RWPE1 (cell line): ENCODE results near the gene AMIGO1.

ENCODE experiments used
- CTCF ChIA-PET: fragments of 350-600 bp; sonication (Branson Sonifier 250); formaldehyde crosslinking; extraction: SDS; loops from one replicate; lab custom pipeline; 2021; lab: Yijun Ruan, JAX
- POLR2A ChIA-PET: fragments of 400-600 bp; formaldehyde crosslinking; extraction: SDS; loops from one replicate; lab custom pipeline; 2020; ENCODE audit warnings: antibody characterized with exemption; ENCODE audit not compliant: low non-redundant PET; lab: Yijun Ruan, JAX
- DNase-seq: peaks from one replicate; pipeline ENCODE4 v3.0.0; 2012; ENCODE audit warnings: low spot score
- H3K27ac ChIP-seq: fragments of 450-650 bp; 2 replicates; pipeline ENCODE4 v1.5.1; 2017
- TF ChIP-seq, protein P1 (sequence below): fragments of 450-650 bp; conservative IDR thresholded peaks from 2 replicates; pipeline ENCODE4 v1.5.1; 2017; ENCODE audit warnings: low read depth, mild to moderate bottlenecking

Gene AMIGO1

DNA sequence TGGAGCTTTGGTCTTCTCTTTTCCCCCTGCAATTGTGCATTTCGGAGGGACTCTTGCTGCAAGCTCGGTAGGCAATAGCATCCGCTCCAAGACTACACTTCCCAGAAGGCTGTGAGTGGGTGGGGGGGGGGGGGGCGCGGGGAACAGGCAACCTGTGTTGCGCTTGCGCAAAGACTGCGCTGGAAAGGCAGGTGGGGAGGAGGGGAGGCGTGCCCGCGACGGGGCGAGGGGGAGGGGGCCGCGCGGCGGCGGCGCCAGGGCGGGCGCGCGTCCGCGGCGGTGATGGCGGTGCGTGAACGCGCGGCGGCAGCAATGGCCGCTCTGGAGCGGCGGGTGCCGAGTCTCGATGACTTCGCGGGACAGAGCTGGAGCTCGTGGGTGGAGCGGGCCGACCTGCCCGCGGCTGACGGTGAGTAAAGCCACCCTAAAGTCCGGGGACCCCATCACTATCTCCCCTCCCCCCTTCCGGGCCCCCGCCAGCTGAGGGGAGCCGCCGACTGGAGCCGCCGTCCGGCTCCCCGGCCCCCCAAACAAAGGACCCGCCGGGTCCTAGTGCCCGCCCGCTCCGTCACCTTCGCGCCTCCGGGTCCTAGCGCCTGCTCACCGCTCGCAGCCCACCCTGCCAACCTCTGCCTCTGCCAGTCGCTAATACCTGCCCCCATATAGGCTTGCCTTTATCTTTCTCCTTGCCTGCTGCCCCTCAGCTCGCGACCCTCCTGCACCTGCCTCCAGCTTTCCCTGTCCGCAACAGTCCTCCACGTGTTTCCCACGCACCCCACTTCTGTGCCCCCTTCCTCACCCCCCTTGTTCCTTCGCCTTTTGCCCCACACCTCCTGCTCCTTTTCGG, 25.6 kb downstream of the AMIGO1 start, which contains the start of gene ATXN7L2:
ATXN7L2 (plus strand) TSS at position 234 of the 847 bp plus-strand sequence; CDS start at position 283, 49 bp downstream.
- POLR2A ChIA-PET = interaction anchor here (1.0 kb wide), 1 partner anchor 65 kb away, joined by 3 read pairs; the partner anchor contains the start of gene GNAI3

DNA sequence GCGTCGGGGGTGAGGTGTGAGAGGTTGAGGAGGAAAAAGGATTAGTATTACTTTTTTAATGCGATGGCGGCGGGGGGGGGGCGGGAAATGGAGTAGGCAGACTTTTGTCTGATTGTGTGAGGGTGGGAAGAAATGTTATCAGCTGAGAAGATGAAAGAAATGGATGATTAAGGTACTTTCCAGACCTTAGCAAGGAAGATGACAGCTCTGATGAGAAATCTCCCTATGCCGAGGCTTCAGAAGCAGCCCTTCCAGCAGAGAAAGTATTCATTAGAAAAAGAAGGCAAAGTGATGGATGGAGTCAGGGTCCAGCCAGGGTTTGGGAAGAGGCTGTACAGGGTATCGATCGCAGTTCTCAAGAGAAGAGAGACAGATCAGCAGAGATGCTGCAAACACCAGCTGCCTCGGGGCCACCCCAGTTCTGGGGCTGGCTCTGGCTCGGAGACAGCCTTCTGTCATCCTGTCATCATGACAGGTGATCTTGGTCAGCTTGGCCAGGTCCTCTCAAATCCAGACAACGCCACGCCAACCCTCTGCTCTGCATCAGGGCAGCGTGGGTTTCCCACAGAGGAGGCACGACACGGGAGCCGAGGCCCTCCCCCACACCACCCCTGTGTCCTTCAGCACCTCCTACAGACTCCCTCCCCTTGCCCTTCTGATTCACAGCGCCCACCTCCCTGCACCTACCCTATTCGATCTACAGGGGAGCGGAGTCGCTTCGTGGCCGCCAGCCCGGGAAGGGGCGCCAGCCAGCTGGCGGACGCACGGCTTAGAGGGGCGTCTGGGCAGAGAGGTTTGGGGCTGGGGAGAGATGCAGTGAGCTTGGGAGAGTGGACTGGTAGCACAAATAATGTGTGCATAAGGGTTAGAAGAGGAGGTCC, 26.5 kb downstream of the AMIGO1 start:
- CTCF ChIA-PET = interaction anchor here (1.6 kb wide), 1 partner anchor 11 kb away, joined by 4 read pairs; the partner anchor contains the start of gene CYB561D1

More for the DNA sequence above, 25.6 kb downstream of the AMIGO1 start, which contains the start of gene ATXN7L2:
- H3K27ac ChIP-seq = peak within 1 kb of the TSS; percentile 82
- TF ChIP-seq, protein P1, sequence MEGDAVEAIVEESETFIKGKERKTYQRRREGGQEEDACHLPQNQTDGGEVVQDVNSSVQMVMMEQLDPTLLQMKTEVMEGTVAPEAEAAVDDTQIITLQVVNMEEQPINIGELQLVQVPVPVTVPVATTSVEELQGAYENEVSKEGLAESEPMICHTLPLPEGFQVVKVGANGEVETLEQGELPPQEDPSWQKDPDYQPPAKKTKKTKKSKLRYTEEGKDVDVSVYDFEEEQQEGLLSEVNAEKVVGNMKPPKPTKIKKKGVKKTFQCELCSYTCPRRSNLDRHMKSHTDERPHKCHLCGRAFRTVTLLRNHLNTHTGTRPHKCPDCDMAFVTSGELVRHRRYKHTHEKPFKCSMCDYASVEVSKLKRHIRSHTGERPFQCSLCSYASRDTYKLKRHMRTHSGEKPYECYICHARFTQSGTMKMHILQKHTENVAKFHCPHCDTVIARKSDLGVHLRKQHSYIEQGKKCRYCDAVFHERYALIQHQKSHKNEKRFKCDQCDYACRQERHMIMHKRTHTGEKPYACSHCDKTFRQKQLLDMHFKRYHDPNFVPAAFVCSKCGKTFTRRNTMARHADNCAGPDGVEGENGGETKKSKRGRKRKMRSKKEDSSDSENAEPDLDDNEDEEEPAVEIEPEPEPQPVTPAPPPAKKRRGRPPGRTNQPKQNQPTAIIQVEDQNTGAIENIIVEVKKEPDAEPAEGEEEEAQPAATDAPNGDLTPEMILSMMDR = no peak
- CTCF ChIA-PET = interaction anchor here (0.7 to 1.6 kb wide), 4 partner anchors 9 to 430 kb away, joined by 3 to 4 read pairs (median 4); partner anchors contain the start of gene CYB561D1
- DNase-seq = peak; percentile 99

DNA sequence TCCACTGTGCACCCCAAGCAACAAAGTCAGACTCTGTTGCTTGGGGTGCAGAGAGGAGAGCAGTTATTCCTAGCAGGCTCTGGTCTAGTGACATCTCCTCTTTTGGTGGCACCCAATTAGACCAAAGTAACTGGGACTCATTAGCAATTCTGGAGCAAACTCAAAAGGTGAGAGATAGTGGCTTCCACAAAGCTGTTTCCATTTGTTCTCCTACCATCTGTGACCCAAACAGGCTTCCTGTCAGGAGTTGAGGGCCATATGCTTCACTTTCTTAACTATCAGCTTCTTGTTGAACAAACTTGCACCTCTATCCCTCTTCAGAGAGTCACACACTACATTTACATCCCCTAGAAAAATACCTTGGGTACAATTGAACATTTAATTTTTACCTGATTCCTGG, 27.3 kb downstream of the AMIGO1 start:
- DNase-seq = no peak
- CTCF ChIA-PET = interaction anchor here (1.6 kb wide), 1 partner anchor 11 kb away, joined by 4 read pairs; the partner anchor contains the start of gene CYB561D1
- no peak overlapping the region for H3K27ac ChIP-seq
- TF ChIP-seq, protein P1 = no peak
- POLR2A ChIA-PET = no interaction called here

More for the DNA sequence above, 26.5 kb downstream of the AMIGO1 start:
- POLR2A ChIA-PET = interaction anchor here (1.0 kb wide), 1 partner anchor 66 kb away, joined by 3 read pairs; the partner anchor contains the start of gene GNAI3
- TF ChIP-seq, protein P1 = no peak
- DNase-seq = no peak
- H3K27ac ChIP-seq = peak overlapping the region; percentile 82; the same call in 1 of the 2 replicates

DNA sequence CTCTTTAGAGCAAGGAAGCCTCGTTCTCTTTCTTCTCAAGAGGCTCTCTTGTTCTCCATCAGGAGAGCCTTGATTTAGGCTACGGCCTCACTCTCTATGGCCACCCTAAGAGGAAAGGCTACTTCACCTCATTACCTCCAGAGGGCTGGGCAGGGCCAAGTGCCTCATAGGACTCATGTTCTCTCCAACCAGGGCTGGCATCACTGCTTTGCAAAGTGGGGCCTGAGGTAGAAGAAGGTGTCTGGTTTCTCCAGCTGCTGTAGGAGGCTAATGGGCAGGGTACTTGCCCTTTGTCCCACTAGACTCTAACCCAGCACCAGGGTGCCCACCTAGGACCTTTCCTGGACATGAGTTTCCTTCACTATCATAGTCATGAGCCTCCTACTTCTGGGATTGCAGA, 27.9 kb downstream of the AMIGO1 start:
- POLR2A ChIA-PET = no interaction called here
- H3K27ac ChIP-seq = no peak overlapping the region
- TF ChIP-seq, protein P1 = no peak
- CTCF ChIA-PET = interaction anchor here (1.1 kb wide), 1 partner anchor 12 kb away, joined by 4 read pairs; the partner anchor contains the start of gene CYB561D1
- DNase-seq = no peak

DNA sequence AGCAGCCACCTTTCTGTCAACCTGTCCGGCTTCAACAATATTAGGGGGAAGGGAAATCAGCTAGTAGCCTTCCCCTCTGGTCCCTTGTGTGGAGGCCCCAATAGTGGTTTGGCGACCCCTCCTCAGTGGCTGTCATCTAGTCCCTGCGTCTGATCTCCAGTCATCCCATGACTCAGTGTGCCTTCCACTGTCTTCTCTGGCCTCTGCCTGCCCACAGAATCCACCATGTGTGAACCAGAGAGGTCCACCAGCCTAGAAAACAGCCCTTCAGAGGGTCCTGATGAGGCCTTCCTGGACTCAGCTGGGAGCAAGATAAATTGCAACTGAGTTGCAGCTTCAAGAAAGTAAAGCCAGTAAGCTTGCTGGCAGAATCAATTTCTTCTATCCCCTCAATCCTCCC, 29.6 kb downstream of the AMIGO1 start:
- H3K27ac ChIP-seq = no peak overlapping the region
- DNase-seq = no peak
- TF ChIP-seq, protein P1 = no peak
- ChIA-PET CTCF (interaction anchor here (0.6 kb wide), 1 partner anchor 297 kb away, joined by 3 read pairs; no protein-coding TSS in a partner anchor), POLR2A (no interaction called here)
